Activated naive CD8-positive, alpha-beta T cell treated with anti-CD3 and anti-CD28 coated beads, Interleukin-2, amount 50 U/mL, for 24 hours (primary cell): Measurements from ENCODE around the gene WNT3.

Experiments used
- ATAC-seq: fragments of 150-1000 bp; cut with Tn5 transposase; one replicate; pipeline ENCODE4 v1.10.0; 2021
- DNase-seq: peaks from one replicate; pipeline ENCODE4 v3.0.0; 2021
- H3K27ac Mint-ChIP-seq: one replicate; pipeline ENCODE4 v1.8.0; 2021; ENCODE audit warnings: mild to moderate bottlenecking, mixed read lengths
- H3K27me3 Mint-ChIP-seq: one replicate; pipeline ENCODE4 v1.8.0; 2021; ENCODE audit warnings: mixed read lengths
- H3K36me3 Mint-ChIP-seq: one replicate; pipeline ENCODE4 v1.8.0; 2021; ENCODE audit warnings: low read depth, mixed read lengths
- H3K4me1 Mint-ChIP-seq: one replicate; pipeline ENCODE4 v1.8.0; 2021; ENCODE audit warnings: mixed read lengths
- H3K4me3 Mint-ChIP-seq: one replicate; pipeline ENCODE4 v1.8.0; 2021; ENCODE audit warnings: mild to moderate bottlenecking, moderate library complexity, mixed read lengths
- H3K9me3 Mint-ChIP-seq: one replicate; pipeline ENCODE4 v1.8.0; 2021; ENCODE audit warnings: mixed read lengths

Gene WNT3

GRCh38 chr17:46826116-46826515 is 7.6 kb upstream of the WNT3 start:
- Mint-ChIP-seq H3K4me1 (no peaks in the 10 kb centered on the region), H3K27me3 (peaks cover 43% of the 10 kb centered on the region), H3K4me3 (no peak overlapping the region), H3K27ac (no peak overlapping the region), H3K9me3 (no peaks in the 10 kb centered on the region), H3K36me3 (no peaks in the 10 kb centered on the region)
- DNase-seq (no peak), ATAC-seq (no peak)

GRCh38 chr17:46823657-46824056 is 5.2 kb upstream of the WNT3 start:
- peaks cover 5% of the 10 kb centered on the region for H3K4me1 Mint-ChIP-seq
- DNase-seq (no peak), ATAC-seq (no peak)
- no peak overlapping the region for H3K4me3 Mint-ChIP-seq
- H3K9me3 Mint-ChIP-seq, result no peaks in the 10 kb centered on the region
- H3K27ac Mint-ChIP-seq, result no peak overlapping the region
- H3K36me3 Mint-ChIP-seq, result no peaks in the 10 kb centered on the region
- H3K27me3 Mint-ChIP-seq, result peaks cover 49% of the 10 kb centered on the region

- no peak overlapping the region for H3K27ac Mint-ChIP-seq
- H3K36me3 Mint-ChIP-seq, result no peaks in the 10 kb centered on the region
- ATAC-seq, result no peak
- H3K9me3 Mint-ChIP-seq, result no peaks in the 10 kb centered on the region
- no peak overlapping the region for H3K4me3 Mint-ChIP-seq
- DNase-seq, result peak; percentile 61
- H3K27me3 Mint-ChIP-seq, result peaks cover 52% of the 10 kb centered on the region
- H3K4me1 Mint-ChIP-seq, result peaks cover 11% of the 10 kb centered on the region
These were observed 4.0 kb upstream of the WNT3 start for GRCh38 chr17:46822388-46822921.

- Mint-ChIP-seq H3K36me3 (no peaks in the 10 kb centered on the region), H3K27me3 (peaks cover 55% of the 10 kb centered on the region), H3K9me3 (no peaks in the 10 kb centered on the region), H3K4me3 (no peak overlapping the region), H3K4me1 (peaks cover 14% of the 10 kb centered on the region), H3K27ac (no peak overlapping the region)
- ATAC-seq, result no peak
- no peak for DNase-seq
These were observed 3.2 kb upstream of the WNT3 start for GRCh38 chr17:46821482-46822387.

GRCh38 chr17:46820592-46821450 is 2.3 kb upstream of the WNT3 start:
- Mint-ChIP-seq H3K4me3 (no peak overlapping the region), H3K36me3 (no peaks in the 10 kb centered on the region), H3K4me1 (peaks cover 14% of the 10 kb centered on the region), H3K27ac (no peak overlapping the region), H3K27me3 (peaks cover 64% of the 10 kb centered on the region), H3K9me3 (no peaks in the 10 kb centered on the region)
- DNase-seq (no peak), ATAC-seq (no peak)

- no peaks in the 10 kb centered on the region for H3K36me3 Mint-ChIP-seq
- H3K4me1 Mint-ChIP-seq, result peaks cover 14% of the 10 kb centered on the region
- H3K27me3 Mint-ChIP-seq, result peaks cover 64% of the 10 kb centered on the region
These were observed 1.4 kb upstream of the WNT3 start for GRCh38 chr17:46819906-46820351.

GRCh38 chr17:46818929-46819859 is 702 bp upstream of the WNT3 start:
- DNase-seq (peak; percentile 21), ATAC-seq (no peak)
- H3K27me3 Mint-ChIP-seq, result peaks cover 70% of the 10 kb centered on the region
- H3K4me1 Mint-ChIP-seq, result peaks cover 14% of the 10 kb centered on the region
- H3K4me3 Mint-ChIP-seq, result peak overlapping the region; percentile 69
- H3K36me3 Mint-ChIP-seq, result no peaks in the 10 kb centered on the region
- no peaks in the 10 kb centered on the region for H3K9me3 Mint-ChIP-seq
- no peak overlapping the region for H3K27ac Mint-ChIP-seq

More at GRCh38 chr17:46819906-46820351, 1.4 kb upstream of the WNT3 start:
- H3K9me3 Mint-ChIP-seq, result no peaks in the 10 kb centered on the region
- peak; percentile 11 for ATAC-seq
- H3K4me3 Mint-ChIP-seq, result no peak overlapping the region
- H3K27ac Mint-ChIP-seq, result no peak overlapping the region
- DNase-seq, result no peak

GRCh38 chr17:46817901-46818209 is 637 bp downstream of the WNT3 start:
- no peak for DNase-seq
- ATAC-seq, result no peak
- Mint-ChIP-seq H3K4me1 (peaks cover 14% of the 10 kb centered on the region), H3K4me3 (no peak overlapping the region), H3K9me3 (no peaks in the 10 kb centered on the region), H3K27me3 (peaks cover 73% of the 10 kb centered on the region), H3K27ac (no peak overlapping the region), H3K36me3 (no peaks in the 10 kb centered on the region)

- Mint-ChIP-seq H3K36me3 (no peaks in the 10 kb centered on the region), H3K4me3 (no peak overlapping the region), H3K9me3 (no peaks in the 10 kb centered on the region), H3K27ac (no peak overlapping the region), H3K27me3 (peaks cover 75% of the 10 kb centered on the region), H3K4me1 (peaks cover 14% of the 10 kb centered on the region)
- ATAC-seq (no peak), DNase-seq (no peak)
These were observed 1.2 kb downstream of the WNT3 start for GRCh38 chr17:46817151-46817900.

GRCh38 chr17:46815474-46816353 is 2.8 kb downstream of the WNT3 start:
- Mint-ChIP-seq H3K4me3 (no peak overlapping the region), H3K27ac (no peak overlapping the region), H3K27me3 (peaks cover 61% of the 10 kb centered on the region), H3K36me3 (no peaks in the 10 kb centered on the region), H3K9me3 (no peaks in the 10 kb centered on the region), H3K4me1 (peaks cover 14% of the 10 kb centered on the region)
- no peak for DNase-seq
- ATAC-seq, result no peak

- Mint-ChIP-seq H3K36me3 (no peaks in the 10 kb centered on the region), H3K4me1 (peaks cover 12% of the 10 kb centered on the region), H3K9me3 (no peaks in the 10 kb centered on the region), H3K4me3 (no peak overlapping the region), H3K27ac (no peak overlapping the region), H3K27me3 (peaks cover 51% of the 10 kb centered on the region)
- DNase-seq (no peak), ATAC-seq (no peak)
These were observed 4.0 kb downstream of the WNT3 start for GRCh38 chr17:46814446-46814845.

- ATAC-seq (no peak), DNase-seq (no peak)
- Mint-ChIP-seq H3K4me3 (no peak overlapping the region), H3K27ac (no peak overlapping the region), H3K9me3 (no peaks in the 10 kb centered on the region), H3K27me3 (peaks cover 48% of the 10 kb centered on the region), H3K36me3 (no peaks in the 10 kb centered on the region), H3K4me1 (peaks cover 9% of the 10 kb centered on the region)
These were observed 4.6 kb downstream of the WNT3 start for GRCh38 chr17:46813920-46814319.
